H4 (cell line): ENCODE results near the gene PXYLP1. TPM values are rescaled to one million over a fixed set of nuclear protein-coding genes. Genes with fewer than 3 reads are reported as not detected.

Experiments used
- DNase-seq: peaks from one replicate; pipeline ENCODE4 v3.0.0-alpha.2; 2015; ENCODE audit warnings: low spot score
- total RNA-seq: library from RNA; depleted of rRNA; stranded (reverse); fragments of >200 nt; shearing (Covaris generic); gene quantifications from 2 replicates; pipeline ENCODE4 v1.2.3, GENCODE V29; 2014

PXYLP1 gene
- total RNA-seq, 1 experiment from 2014 or later: 13.2 TPM

GRCh38 chr3:141229132-141229531 is 2.5 kb upstream of the PXYLP1 start:
- no peak for DNase-seq

- DNase-seq: no peak
These were observed 1.3 kb upstream of the PXYLP1 start for GRCh38 chr3:141230293-141230692.

GRCh38 chr3:141231952-141232823 is 563 bp downstream of the PXYLP1 start:
- no peak for DNase-seq

GRCh38 chr3:141233457-141234161 is 2.0 kb downstream of the PXYLP1 start:
- no peak for DNase-seq

- DNase-seq: no peak
These were observed 2.7 kb downstream of the PXYLP1 start for GRCh38 chr3:141234283-141234682.

- no peak for DNase-seq
These were observed 4.1 kb downstream of the PXYLP1 start for GRCh38 chr3:141235661-141236171.

- no peak for DNase-seq
These were observed 4.7 kb downstream of the PXYLP1 start for GRCh38 chr3:141236361-141236760.

- DNase-seq: no peak
These were observed 6.3 kb downstream of the PXYLP1 start for GRCh38 chr3:141237701-141238521.

- no peak for DNase-seq
These were observed 8.1 kb downstream of the PXYLP1 start for GRCh38 chr3:141239511-141240281.

- DNase-seq: no peak
These were observed 8.7 kb downstream of the PXYLP1 start for GRCh38 chr3:141240286-141240685.

GRCh38 chr3:141240687-141241615 is 9.3 kb downstream of the PXYLP1 start:
- DNase-seq: no peak

GRCh38 chr3:141241616-141242376 is 10.2 kb downstream of the PXYLP1 start:
- no peak for DNase-seq

- DNase-seq: no peak
These were observed 10.9 kb downstream of the PXYLP1 start for GRCh38 chr3:141242377-141243092.

GRCh38 chr3:141243271-141243707 is 11.7 kb downstream of the PXYLP1 start:
- no peak for DNase-seq

- no peak for DNase-seq
These were observed 14.8 kb downstream of the PXYLP1 start for GRCh38 chr3:141246224-141246957.

GRCh38 chr3:141246958-141247301 is 15.3 kb downstream of the PXYLP1 start:
- DNase-seq: no peak

- no peak for DNase-seq
These were observed 16.4 kb downstream of the PXYLP1 start for GRCh38 chr3:141248064-141248463.

GRCh38 chr3:141249041-141249440 is 17.4 kb downstream of the PXYLP1 start:
- no peak for DNase-seq
